DMS 273 (cell line): ENCODE data around the gene NR6A1.

Experiments
- DNase-seq: peaks from one replicate; lab custom pipeline; 2025; ENCODE audit not compliant: unreplicated experiment; lab: John Stamatoyannopoulos, UW

The NR6A1 gene

DNA sequence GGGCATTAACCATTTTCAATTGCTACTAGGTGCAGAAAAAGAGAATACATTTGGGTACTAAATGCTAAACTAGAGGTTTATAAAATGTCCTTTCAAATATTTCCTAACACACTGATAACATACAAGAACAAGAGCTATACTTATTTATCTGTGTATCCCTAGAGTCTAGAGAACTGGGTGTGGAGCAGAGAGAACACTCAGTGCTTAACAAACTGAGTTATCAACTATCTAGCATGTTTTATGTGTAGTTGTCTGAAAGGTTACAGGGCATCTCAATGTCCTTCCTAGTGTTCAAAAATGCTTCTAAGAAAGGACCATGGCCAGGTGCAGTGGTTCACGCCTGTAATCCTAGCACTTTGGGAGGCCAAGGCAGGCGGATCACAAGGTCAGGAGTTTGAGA lies 40.3 kb downstream of the NR6A1 start:
- DNase-seq, result no peak

DNA sequence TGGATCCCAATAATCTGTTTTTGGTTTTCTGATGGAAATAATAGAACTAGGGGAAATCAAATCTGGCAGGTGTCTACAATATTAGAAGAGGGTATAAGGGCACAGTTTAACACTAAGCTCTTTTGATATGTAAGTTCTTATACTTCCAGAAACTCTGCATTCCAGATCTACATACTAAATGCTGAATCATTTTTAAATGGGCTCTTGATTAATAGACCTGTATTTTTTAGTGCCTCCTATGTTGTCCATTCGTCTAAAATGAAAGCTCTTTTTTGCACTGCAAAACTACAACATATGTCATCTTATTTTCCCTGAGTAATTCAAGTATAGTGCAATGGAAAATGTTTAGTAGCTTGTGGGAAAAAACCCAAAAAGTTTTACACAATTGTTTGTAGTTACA lies 44.2 kb downstream of the NR6A1 start:
- no peak for DNase-seq

DNA sequence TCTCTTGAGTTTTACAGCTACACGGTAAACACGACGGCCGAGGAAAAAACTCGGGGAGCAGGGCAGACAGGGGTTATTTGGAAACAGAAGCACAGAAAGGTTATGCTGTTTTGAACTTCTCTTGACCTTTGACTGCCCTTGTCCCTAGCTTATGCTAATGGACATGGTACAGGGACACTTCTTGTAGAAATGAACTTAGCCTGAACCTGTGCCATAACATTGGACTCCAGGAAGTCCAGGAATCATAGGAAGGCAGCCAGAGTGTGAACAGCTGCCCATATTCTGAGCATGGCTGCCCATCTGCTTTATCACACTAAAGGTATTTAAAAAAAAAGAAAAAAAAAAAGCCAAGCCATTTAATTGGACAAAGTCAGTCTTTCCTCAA lies 46.1 kb downstream of the NR6A1 start:
- DNase-seq, result peak; percentile 74

DNA sequence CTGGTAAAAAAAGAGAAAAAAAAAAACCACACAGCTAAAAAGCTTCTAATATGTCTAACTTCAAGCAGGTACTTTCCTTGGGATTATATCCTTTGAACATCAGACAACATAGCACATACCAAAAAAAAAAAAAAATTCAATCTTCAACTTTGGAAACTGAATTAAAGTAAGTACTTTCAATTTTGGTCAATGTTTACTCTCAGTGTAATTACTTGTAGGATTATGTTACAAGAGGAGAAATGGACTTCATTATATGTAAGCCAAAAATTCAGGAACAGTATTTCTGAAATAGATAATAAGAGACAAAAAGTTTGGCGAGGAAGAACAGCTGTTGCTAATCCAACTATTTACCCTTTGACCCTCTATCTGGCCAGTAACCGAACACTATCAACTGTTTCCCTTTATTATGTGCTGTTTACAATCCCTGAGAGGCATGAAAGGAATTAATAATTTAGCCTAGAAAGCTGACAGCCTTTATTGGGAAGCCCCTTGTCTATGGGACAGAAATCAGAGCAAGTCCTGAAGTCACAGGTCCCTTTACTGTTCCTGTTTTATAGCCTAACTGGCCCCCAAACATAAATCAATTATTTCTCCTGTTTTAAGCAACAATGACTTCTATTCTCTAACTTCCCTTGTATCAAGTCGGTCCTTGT lies 46.6 kb downstream of the NR6A1 start:
- no peak for DNase-seq

DNA sequence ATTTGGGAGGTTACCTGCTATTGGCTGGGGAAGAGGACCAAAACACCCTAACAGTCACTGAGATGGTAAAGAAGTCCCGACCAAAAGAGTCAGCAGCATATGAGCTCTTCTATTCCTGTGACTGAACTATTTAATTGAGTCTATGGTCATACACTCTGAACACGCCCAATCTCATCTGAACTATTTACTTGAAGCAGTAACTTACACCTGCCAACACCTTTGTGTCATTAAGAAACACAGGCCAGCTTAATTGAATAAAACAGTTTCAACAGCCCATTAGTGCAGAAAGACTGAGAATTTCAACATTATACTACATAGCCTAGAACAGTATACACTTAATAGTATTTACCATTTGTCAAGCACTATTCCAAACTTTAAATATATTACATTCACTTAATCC lies 47.8 kb downstream of the NR6A1 start:
- DNase-seq, result peak; percentile 78

DNA sequence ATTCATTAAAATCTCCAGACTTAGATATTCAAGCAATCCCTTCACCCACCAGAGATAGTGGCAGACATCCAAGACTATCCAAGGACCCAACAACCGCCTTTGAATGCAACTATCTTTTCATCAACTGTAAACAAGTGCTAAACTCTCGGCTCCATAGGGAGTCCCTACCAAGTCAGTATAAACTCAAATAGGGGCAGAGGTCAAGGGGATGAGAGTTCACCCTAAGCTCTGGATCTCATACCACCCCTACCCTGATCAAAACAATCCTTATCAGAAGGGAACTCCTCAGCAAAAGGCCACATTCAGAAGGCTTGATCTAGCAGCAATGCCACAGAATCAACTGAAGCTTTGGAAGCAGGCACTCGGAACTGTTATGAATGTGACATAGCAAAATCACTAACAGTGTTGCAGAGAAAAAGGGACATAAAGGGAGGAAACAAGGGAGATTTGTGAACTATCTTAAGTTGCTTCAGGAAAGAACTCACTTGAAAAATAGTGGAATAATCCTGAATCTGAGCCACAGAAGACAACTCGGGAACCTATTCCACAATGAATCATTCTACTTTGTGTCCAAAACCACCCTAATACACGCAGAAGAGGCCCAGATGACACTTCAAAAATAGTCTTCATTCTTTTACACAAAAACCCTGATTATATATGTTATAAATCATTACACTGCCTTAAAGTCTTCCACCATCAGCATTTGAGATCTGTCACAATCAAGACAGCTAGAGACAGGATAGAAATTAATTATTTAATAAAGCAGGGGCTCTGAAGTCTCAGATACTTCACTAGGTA lies 49.8 kb downstream of the NR6A1 start:
- DNase-seq, result peak; percentile 42

DNA sequence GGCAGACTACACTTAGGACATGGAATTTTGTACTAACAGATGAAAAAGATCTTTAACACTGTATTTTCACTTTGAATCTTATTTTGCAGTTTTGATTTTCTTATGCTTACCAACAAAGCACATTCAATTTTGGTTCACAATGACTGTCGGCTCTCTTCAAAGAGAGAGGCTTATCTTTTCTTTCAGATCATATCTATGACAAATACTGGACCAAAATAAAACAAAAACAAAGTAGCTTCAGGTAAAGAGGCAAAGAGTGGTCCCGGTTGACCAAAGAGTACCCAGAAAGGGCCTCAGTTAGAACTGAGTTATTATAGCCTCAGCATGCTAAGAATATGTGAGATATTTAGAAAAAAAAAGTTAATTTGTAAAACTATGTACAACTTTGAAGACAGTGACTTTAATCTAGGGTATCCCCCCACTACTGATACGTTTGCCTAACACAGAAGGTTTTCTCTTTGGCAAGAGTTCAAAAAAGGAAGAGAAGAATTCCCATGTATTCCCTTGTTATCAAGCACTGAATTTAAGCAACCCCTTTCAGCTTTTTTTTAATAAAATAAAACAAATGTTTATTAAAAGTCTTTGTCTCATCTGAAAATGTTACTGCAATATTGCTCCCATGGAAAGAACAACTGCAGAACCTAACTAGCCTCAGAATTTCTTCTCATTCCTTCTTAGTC lies 50.5 kb downstream of the NR6A1 start:
- no peak for DNase-seq

DNA sequence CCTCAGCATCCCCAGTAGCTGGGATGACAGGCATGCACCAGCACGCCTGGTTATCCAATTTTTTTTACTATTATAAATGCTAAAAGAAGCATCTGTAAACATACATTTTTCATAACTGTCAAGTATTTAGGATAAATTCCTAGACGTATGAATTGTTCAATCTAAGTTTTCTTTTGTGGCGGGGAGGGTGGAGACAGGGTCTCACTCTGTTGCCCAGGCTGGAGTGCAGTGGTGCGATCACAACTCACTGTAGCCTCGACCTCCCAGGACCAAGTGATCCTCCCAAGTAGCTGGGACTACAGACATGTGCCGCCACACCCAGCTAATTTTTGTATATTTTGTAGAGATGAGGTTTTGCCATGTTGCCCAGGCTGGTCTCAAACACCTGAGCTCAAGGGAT lies 52.2 kb downstream of the NR6A1 start:
- no peak for DNase-seq

DNA sequence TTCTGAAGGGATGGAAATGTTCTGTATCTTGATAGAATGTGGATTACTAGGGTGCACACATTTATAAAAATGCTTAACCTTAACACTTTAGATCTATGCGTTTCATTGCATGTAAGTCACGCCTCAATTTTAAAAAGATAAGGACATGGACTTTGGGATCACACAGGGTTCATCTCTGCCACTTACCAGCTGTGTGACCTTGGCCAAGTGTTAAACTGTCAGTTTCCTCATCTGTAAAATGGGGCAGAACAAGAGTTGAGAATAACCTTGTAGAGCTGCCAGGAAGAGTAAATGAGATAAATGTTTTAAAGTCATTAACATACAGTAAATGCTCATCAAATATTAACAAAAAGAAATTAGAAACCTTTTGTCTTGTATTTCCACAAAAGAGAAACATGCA lies 53.5 kb downstream of the NR6A1 start:
- DNase-seq, result no peak

DNA sequence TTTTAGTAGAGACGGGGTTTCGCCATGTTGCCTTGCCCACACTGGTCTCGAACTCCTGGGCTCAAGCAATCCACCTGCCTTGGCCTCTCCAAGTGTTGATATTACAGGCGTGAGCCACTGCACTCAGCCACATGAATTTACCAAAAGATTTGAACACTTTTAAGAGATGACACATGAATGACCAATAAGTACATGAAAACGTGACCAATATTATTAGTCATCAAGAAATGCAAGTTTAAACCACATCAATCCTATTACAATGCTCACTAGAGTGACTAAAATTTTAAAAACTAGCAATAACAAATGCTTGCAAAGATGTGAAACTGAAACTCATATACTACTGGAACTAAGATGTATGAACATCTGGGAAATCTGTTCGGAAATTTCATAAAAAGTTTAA lies 54.3 kb downstream of the NR6A1 start:
- no peak for DNase-seq

DNA sequence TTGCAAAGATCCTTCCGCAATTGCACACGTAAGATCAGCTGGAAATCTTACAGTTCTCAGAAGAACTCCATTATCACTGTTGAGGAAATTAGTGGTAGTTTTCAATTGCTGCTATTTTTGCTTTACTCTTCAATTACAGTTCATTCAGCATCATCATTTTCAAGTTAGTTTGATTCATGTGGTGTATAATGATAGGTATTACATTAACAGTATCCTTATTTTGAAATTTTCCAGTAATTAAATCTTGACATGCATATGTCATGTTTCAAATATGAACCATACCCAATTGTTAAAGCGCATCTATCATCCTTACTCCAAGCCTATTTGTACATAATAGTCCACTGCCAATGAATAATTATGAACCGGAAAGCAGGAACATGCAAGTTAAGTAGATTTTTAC lies 60.3 kb downstream of the NR6A1 start:
- no peak for DNase-seq

DNA sequence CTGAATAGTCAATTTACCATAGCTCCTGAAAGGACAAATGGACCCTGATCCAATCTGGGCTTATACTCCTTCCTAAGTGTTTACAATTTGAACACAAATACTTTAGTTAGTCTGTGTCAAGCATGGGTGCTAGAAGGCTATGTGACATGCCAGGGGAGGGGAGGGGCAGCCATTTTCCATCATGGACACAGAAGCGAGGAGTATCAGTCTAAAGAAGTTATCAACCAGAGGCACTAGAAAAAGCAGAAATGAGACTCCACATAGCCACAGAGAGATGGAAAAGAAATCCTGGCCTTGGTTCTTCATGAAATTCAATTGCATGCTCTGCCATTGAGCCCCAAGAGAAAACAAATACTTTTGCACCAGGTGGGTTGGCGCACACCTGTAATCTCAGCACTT lies 61.8 kb downstream of the NR6A1 start:
- no peak for DNase-seq

DNA sequence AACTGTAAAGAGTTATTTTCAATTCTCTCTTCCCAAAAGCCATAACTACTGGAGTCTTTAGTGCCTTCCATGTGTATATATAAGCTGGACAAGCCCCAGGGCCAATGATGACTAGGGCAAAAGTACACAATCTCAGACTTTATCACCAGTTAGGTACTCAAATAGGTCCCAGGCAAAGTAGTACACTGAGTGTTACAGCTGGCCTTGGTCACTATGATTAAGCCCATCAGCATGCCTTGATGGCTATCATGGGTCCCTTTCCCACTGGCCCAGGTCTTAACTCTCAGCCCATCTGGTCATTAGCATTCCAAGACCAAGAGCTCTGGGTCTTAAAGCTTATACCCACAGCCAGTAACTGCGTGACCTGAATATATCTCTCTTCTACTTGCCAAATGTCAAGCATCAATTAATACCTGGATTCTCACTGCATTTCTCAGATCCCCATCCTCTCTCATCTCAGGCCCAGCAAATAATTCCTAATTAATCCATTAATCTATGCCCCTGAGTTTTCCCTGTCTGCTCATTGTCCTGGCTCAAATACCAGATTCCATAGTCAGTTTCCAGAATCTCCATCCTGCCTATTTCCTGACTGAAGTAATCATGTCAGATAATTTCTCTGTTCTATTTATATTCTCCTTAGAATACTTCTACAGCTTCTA lies 62.3 kb downstream of the NR6A1 start:
- no peak for DNase-seq

DNA sequence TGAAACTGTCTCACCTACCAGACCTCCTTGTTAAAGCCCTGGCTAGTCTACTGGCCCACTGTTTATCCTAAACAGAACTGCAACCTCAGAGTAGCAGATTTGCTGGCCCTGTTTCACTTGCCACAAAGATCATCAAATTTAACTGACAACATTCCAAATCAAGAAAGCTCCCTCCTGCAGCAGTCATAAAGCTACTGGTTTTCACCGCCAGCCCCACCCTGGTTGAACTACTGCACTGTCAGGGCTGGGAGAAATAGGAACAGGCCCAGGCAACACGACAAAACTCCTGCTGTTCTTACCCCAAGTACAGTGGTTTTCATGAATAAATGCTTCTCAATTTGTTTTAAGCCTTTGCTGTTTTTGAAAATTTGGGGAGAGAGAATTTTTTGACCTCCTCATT lies 63.0 kb downstream of the NR6A1 start:
- DNase-seq, result no peak

DNA sequence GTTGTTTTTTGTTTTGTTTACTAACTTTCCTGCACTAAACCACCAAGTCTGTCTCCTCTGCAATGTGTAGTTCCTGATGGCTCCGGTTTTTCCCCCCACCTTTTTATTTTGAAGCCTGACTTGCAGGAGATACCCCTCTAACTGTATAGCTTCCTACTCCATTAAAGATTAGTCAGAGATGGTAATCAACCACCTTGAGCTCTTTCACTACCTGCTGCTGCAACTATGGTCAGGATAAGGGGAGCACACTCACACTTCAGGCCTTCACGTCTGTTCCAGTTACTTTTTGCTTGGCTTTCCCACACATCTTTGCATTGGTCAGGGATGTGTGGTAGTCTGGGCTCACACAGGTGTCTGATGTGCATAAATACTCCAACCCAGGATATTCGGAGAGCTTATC lies 63.4 kb downstream of the NR6A1 start:
- no peak for DNase-seq

DNA sequence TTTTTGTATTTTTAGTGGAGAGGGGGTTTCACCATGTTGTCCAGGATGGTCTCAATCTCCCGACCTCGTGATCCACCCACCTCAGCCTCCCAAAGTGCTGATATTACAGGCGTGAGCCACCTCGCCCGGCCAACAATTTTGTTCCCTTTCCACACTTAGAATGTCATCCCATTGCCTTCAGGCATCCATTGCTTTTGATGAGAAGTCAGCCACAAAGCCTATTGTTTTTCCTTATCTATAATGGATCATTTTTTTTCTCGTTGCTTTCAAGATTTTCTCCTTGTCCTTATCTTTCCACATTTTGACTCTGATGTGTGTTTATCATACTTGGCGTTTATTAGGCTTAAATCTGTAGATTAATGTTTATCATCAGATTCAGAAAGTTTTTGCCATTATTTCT lies 64.4 kb downstream of the NR6A1 start:
- DNase-seq, result no peak

DNA sequence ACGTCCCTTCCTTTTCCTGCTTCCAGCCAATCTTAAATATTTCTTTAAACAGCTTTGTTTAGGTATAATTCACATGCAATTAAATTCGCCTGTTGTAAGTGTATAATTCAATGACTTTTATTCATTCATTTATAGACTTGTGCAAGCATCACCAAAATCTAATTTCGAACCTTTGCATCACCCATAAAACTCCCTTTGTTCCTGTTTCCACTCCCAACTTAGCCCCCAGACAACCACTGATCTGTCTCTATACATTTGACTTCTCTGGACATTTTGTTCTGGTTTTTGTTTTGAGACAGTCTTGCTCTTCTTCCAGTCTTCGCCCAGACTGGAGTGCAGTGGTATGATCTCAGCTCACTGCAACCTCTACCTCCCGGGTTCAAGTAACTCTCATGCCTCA lies 71.5 kb downstream of the NR6A1 start:
- DNase-seq, result no peak

DNA sequence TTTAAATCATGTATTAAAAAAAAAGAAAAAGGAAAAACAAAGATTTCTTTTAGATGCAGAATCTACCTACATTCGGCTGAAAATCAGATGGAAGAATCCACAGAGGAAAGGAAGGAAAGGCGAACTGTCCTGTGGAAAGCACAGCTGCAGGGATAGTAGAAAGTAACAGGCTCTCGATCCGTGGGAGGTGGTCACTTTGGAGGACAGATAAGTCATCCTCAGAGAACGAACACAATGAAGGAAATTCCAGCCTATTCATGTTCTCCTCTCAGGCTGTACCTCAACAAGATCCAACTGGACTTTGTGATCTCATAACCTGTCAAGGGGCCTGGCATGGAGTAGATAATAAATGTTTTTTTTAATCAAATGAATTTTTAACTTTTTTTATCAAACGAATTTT lies 72.8 kb downstream of the NR6A1 start:
- no peak for DNase-seq

DNA sequence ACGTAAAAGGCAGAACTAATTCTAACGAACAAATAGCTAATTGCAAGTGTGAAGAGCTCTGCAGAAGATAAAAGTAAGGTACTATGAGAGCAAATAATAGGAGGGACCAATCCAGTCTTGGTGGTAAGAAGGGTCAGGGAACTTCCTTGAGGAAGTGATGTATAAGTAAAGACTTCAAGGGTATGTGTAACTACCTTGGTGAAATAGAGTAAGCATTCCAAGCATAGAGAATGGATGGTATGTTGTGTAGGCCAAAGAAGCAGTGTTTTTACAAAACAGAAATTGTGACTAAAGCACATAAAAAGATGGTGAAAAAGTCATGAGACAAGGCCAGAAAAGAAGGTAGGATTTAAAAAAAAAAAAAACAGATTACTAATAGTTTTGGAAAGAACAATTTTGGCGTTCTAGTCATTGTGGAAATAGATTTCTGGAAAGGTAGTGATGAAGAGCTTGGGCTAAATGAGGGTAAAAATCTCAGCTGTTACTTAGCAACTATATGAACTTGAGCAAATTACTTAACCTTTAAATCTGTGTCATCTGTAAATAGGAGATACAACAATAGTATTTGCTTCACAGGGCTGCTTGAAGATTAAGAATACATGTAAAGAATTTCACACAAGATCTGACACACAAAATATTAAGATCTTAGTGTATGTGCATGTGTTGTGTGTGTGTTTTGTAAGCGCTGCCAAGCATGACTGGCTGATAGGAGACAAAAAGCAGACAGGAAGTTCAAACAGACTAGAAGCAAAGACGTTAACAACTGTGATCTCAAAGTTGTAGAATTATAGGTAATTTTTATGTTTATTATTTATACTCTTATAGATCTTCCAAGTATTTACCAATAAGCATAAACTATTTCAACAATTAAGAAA lies 73.5 kb downstream of the NR6A1 start:
- no peak for DNase-seq

DNA sequence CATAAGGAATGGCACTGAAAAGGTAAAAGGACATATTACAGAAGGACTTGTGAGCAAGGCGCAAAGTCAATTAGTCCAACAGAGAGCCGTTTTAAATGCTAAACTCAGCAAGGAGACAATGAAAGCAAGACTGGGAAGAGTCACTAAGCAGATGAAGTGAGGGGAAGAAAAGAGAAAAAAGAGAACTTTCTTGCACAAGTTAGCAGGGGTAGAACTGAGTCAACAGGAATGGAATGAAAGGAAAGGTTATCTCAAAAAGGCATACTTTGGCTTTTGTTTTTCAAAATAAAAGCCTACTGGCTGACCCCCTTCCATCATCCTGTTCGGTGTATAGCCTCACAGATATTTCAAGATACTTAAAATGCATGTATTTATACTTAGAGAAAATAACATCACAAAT lies 75.0 kb downstream of the NR6A1 start:
- no peak for DNase-seq
